ENCODE measurements around the gene PTGR3.

DNA sequence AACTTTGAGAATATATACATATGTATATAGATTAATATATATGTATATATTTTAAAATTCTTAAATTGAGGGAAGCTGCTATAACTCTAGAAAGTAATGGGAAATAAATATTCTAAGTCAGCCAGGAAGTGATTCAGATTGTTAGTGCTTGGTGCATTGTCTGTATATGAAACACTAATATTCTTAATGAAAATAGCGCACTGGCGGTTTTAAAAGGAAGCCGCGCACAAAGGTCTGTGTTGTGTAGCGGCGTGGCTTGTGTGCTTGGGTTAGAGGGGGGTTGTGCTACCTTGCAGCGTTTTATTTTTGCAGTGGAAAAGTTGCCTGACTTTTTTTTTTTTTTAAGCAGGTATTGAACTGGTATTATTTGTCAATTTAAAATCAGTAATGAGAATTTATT lies 13.0 kb upstream of the PTGR3 start:
- TF ChIP-seq, protein P1, sequence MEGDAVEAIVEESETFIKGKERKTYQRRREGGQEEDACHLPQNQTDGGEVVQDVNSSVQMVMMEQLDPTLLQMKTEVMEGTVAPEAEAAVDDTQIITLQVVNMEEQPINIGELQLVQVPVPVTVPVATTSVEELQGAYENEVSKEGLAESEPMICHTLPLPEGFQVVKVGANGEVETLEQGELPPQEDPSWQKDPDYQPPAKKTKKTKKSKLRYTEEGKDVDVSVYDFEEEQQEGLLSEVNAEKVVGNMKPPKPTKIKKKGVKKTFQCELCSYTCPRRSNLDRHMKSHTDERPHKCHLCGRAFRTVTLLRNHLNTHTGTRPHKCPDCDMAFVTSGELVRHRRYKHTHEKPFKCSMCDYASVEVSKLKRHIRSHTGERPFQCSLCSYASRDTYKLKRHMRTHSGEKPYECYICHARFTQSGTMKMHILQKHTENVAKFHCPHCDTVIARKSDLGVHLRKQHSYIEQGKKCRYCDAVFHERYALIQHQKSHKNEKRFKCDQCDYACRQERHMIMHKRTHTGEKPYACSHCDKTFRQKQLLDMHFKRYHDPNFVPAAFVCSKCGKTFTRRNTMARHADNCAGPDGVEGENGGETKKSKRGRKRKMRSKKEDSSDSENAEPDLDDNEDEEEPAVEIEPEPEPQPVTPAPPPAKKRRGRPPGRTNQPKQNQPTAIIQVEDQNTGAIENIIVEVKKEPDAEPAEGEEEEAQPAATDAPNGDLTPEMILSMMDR (conservative IDR thresholded peaks at IDR 0.05 in 1 of 2, IDR thresholded peaks at IDR 0.05 in 1 of 2; ENCODE audit: low read depth in 1 of 2, low read length in 2 of 2): no peak
- TF ChIP-seq EZH2 (IDR thresholded peaks at IDR 0.05; ENCODE audit: low read length, missing control alignments): no peak
